ENCODE data around the gene ADAMTS2. TPM values are rescaled to one million over a fixed set of nuclear protein-coding genes. Genes with fewer than 3 reads are reported as not detected.

The ADAMTS2 gene
- total and polyA plus RNA-seq, 2 donors (not counting 3 experiments of a cell fraction or from before 2014, with no cell fraction given) = not detected

DNA sequence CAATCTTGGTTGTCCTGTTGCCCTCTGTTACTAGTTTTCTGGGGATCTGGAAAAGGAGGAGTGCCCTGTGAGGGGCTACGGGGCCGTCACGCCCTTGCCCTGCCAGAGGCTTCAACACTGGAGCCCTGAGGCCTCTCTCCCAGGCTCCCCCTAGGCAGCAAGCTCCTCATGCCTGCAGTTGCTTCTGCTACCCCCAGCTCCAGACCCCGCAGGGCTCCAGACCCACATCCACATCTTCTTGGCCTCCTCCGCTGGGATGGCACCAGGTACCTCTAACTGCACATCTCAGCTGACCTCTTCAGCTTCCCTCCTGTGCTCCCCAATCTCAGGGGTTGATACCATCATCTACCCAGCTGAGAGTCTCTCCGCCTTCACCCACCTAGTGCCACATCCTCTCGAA is 169.1 kb downstream of the ADAMTS2 start:
- no peaks in the 10 kb centered on the region for H3K9me1 ChIP-seq (replicated peaks; ENCODE audit: control insufficient read depth, extremely low read depth, insufficient read depth, low read length)
- H3K36me3 ChIP-seq (ENCODE audit: control insufficient read depth in 2 of 2, extremely low read depth in 1 of 2, insufficient read depth in 2 of 2, low read length in 2 of 2) = no peaks in the 10 kb centered on the region
- H3K4me3 ChIP-seq (replicated peaks in 1 of 3; ENCODE audit: insufficient read depth in 1 of 3, low read depth in 1 of 3, low read length in 3 of 3) = no peak overlapping the region
- no peaks in the 10 kb centered on the region for H3K79me2 ChIP-seq (ENCODE audit: control insufficient read depth, insufficient read depth, low read length)
- no peak overlapping the region for H3K4me2 ChIP-seq (ENCODE audit: insufficient read depth, low read length)
- H3K9ac ChIP-seq (replicated peaks; ENCODE audit: extremely low read depth, insufficient read depth, low read length) = no peak overlapping the region
- CTCF ChIA-PET = no interaction called here
- H4K20me1 ChIP-seq (replicated peaks; ENCODE audit: control insufficient read depth, extremely low read depth, insufficient read depth, low read length) = no peaks in the 10 kb centered on the region
- H3K9me3 ChIP-seq (replicated peaks; ENCODE audit: control insufficient read depth, insufficient read depth, low read length) = no peaks in the 10 kb centered on the region
- no TSS peak for BruUV-seq (replicated peaks)
- H3K27me3 ChIP-seq (ENCODE audit: control insufficient read depth in 2 of 2, insufficient read depth in 2 of 2, low read length in 2 of 2) = no peaks in the 10 kb centered on the region
- no peak overlapping the region for H2AFZ ChIP-seq (ENCODE audit: low read depth, low read length)
- no peak overlapping the region for H3K27ac ChIP-seq (ENCODE audit: insufficient read depth, low read depth, low read length)
- dilution Hi-C loops (cut with MboI; ENCODE audit: extremely low pct_ligation_motif_present, low sequenced_read_pairs) = no loop called here
- TF ChIP-seq JUN (IDR thresholded peaks at IDR 0.05; ENCODE audit: borderline replicate concordance, insufficient read depth, insufficient read length, low read depth) = no peak
- no peak for TF ChIP-seq POLR2AphosphoS5 (IDR thresholded peaks at IDR 0.05; ENCODE audit: insufficient read depth, low read depth, low read length)
- TF ChIP-seq FOS (IDR thresholded peaks at IDR 0.05; ENCODE audit: borderline replicate concordance, insufficient read depth, low read length) = no peak
- no peak for TF ChIP-seq GATA2 (IDR thresholded peaks at IDR 0.05; ENCODE audit: insufficient read depth, insufficient read length, low read depth, low read length)
- TF ChIP-seq MYC (IDR thresholded peaks at IDR 0.05; ENCODE audit: low read depth, low read length) = no peak
- TF ChIP-seq, protein P1, sequence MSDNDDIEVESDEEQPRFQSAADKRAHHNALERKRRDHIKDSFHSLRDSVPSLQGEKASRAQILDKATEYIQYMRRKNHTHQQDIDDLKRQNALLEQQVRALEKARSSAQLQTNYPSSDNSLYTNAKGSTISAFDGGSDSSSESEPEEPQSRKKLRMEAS (IDR thresholded peaks at IDR 0.05; ENCODE audit: insufficient read depth, insufficient read length) = no peak
- no peak for TF ChIP-seq POLR2A (IDR thresholded peaks at IDR 0.05; ENCODE audit: low read depth, low read length)
- no peak for TF ChIP-seq CTCF (IDR thresholded peaks at IDR 0.05; ENCODE audit: extremely low read depth in 1 of 2, insufficient read depth in 1 of 2, low read depth in 1 of 2, low read length in 2 of 2)
- TF ChIP-seq EZH2 (IDR thresholded peaks at IDR 0.05; ENCODE audit: borderline replicate concordance, low read depth, low read length, severe bottlenecking) = no peak
- intact Hi-C loops (cut with micrococcal nuclease) = no loop called here
- DNase-seq (ENCODE audit: low read depth, low spot score) (no peak), FAIRE-seq (no peak)
- POLR2A ChIA-PET = no interaction called here
- no peaks in the 10 kb centered on the region for H3K4me1 ChIP-seq (ENCODE audit: control insufficient read depth, extremely low read depth, insufficient read depth, low read length)
